ENCODE results near the gene LAIR2. TPM values are rescaled to one million over a fixed set of nuclear protein-coding genes. Genes with fewer than 3 reads are reported as not detected.

Gene LAIR2
- total and polyA plus RNA-seq, 2 of the 13 experiments (the other 11 are each of a cell fraction or from before 2014, with no cell fraction given): 1.3 to 1.9 TPM

GRCh38 chr19:54463531-54464043 is 39.0 kb upstream of the LAIR2 start, which contains the start of gene LENG9 (continued):
- TF ChIP-seq ATF6 (CRISPR knock-in tag; conservative IDR thresholded peaks at IDR 0.05) (no peak), ZNF124 (CRISPR knock-in tag; IDR thresholded peaks at IDR 0.05) (no peak), ZNF7 (CRISPR knock-in tag; IDR thresholded peaks at IDR 0.05) (no peak), NAIF1 (CRISPR knock-in tag; IDR thresholded peaks at IDR 0.05; ENCODE audit: borderline replicate concordance) (peak; percentile 99), ZBTB4 (CRISPR knock-in tag; IDR thresholded peaks at IDR 0.05; ENCODE audit: borderline replicate concordance) (no peak), RFX1 (IDR thresholded peaks at IDR 0.05) (no peak), HNRNPUL1 (IDR thresholded peaks at IDR 0.05; ENCODE audit: low read depth, low read length) (no peak), ZNF724P (CRISPR knock-in tag; IDR thresholded peaks at IDR 0.05; ENCODE audit: borderline replicate concordance) (no peak), ZNF337 (CRISPR knock-in tag; IDR thresholded peaks at IDR 0.05; ENCODE audit: borderline replicate concordance, low read depth) (no peak), PAWR (CRISPR knock-in tag; IDR thresholded peaks at IDR 0.05; ENCODE audit: borderline replicate concordance) (no peak), CREB3 (CRISPR knock-in tag; IDR thresholded peaks at IDR 0.05) (no peak), KMT2A (CRISPR knock-in tag; IDR thresholded peaks at IDR 0.05) (no peak), TSC22D2 (CRISPR knock-in tag; IDR thresholded peaks at IDR 0.05; ENCODE audit: borderline replicate concordance) (0 out of 2 replicates have a peak, but pooled peaks have one; percentile 66), IRX3 (CRISPR knock-in tag; IDR thresholded peaks at IDR 0.05; ENCODE audit: borderline replicate concordance, low read depth) (no peak), ZHX2 (IDR thresholded peaks at IDR 0.05; ENCODE audit: low read depth) (no peak), ZHX2 (CRISPR knock-in tag; IDR thresholded peaks at IDR 0.05; ENCODE audit: borderline replicate concordance) (no peak), ZNF225 (CRISPR knock-in tag; IDR thresholded peaks at IDR 0.05) (no peak), ZNF180 (CRISPR knock-in tag; IDR thresholded peaks at IDR 0.05; ENCODE audit: borderline replicate concordance, low read depth) (no peak), BRD4 (CRISPR knock-in tag; IDR thresholded peaks at IDR 0.05) (no peak)
